HG03060 (cell line): ENCODE results near the gene TRA2B.

Experiments used
- ATAC-seq: cut with Tn5 transposase; IDR thresholded peaks from one replicate; pipeline ENCODE4 v1.9.1; 2021; ENCODE audit warnings: low read depth, moderate number of reproducible peaks; ENCODE audit not compliant: unreplicated experiment

The TRA2B gene

DNA sequence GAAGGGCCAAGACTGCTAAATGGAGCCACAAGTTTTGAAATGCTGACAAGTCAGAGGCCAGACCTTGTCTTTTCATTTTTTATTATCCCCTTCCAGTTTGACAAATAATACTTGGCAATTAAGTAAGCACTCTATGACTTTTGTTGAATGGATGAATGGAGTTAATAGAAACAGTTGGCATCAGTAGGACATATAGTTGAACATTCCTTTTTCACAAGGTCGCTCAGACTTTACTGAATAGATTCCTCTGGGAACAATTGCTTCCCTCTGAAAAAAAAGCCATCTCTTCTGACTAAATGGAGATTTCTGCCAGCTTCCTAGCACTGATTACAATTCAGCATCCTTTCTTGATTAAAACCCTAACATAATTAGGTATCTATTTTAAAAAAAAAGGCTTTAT is 53.2 kb downstream of the TRA2B start:
- no peak for ATAC-seq

- no peak for ATAC-seq
Observed at GRCh38 chr3:185881926-185882325, 55.9 kb downstream of the TRA2B start.

GRCh38 chr3:185880600-185880999 is 57.2 kb downstream of the TRA2B start:
- ATAC-seq: no peak

GRCh38 chr3:185878920-185879319 is 58.9 kb downstream of the TRA2B start:
- ATAC-seq: no peak

- ATAC-seq: no peak
Observed at GRCh38 chr3:185874119-185874518, 63.7 kb downstream of the TRA2B start.

GRCh38 chr3:185867650-185868049 is 70.2 kb downstream of the TRA2B start:
- no peak for ATAC-seq

- ATAC-seq: no peak
Observed at GRCh38 chr3:185866995-185867394, 70.8 kb downstream of the TRA2B start.

- ATAC-seq: no peak
Observed at GRCh38 chr3:185866555-185866954, 71.3 kb downstream of the TRA2B start.
